T-cell (primary cell): ENCODE results near the gene RAB1B. TPM values are rescaled to one million over a fixed set of nuclear protein-coding genes. Genes with fewer than 3 reads are reported as not detected.

Experiments used
- ATAC-seq, 4 experiments: fragments of 200-7000 bp in 3 of 4; fragments of 150-1000 bp in 1 of 4; cut with Tn5 transposase; replicated peaks in 1 of 4; 1 replicate in 3 of 4; 2 replicates in 1 of 4; pipeline ENCODE4 v1.10.0; 2021; ENCODE audit warnings: moderate library complexity in 3 of 4, mild to moderate bottlenecking in 2 of 4, moderate number of reproducible peaks in 1 of 4
- CTCF ChIA-PET, 2 donors: fragments of 300-600 bp; sonication (Branson Sonifier 250); formaldehyde crosslinking; loops; one replicate each; lab custom pipeline; 2022; ENCODE audit warnings: antibody characterized with exemption in 2 of 2; lab: Charles Lee
- POLR2A ChIA-PET, 2 donors: fragments of 300-600 bp; sonication (Branson Sonifier 250); formaldehyde crosslinking; loops; one replicate each; lab custom pipeline; 2022; ENCODE audit warnings: antibody characterized with exemption in 2 of 2; lab: Charles Lee
- DNase-seq, 35 experiments: peaks; one replicate each; pipeline versions ENCODE4 v3.0.0 to v3.0.0-alpha.2; 2013 to 2023
- H3K27ac ChIP-seq: one replicate; pipeline ENCODE4 v1.5.1; 2013; ENCODE audit warnings: low read length
- H3K27me3 ChIP-seq, 2 experiments: replicated peaks in 1 of 2; 1 replicate in 1 of 2; 2 replicates in 1 of 2; pipeline versions ENCODE4 v1.6.1 to v1.7.0; 2013; ENCODE audit warnings: low read length in 1 of 2, mixed read lengths in 1 of 2; ENCODE audit not compliant: control insufficient read depth in 2 of 2, insufficient read depth in 2 of 2; ENCODE audit errors: extremely low read depth in 1 of 2
- H3K36me3 ChIP-seq, 2 donors: 1 replicate in 1 of 2; 2 replicates in 1 of 2; pipeline versions ENCODE4 v1.6.1 to v1.7.0; 2013; ENCODE audit warnings: low read length in 1 of 2; ENCODE audit not compliant: control insufficient read depth in 2 of 2, insufficient read depth in 1 of 2; ENCODE audit errors: extremely low read depth in 1 of 2
- H3K4me1 ChIP-seq, 2 experiments: 1 replicate in 1 of 2; 2 replicates in 1 of 2; pipeline versions ENCODE4 v1.6.1 to v1.7.0; 2013; ENCODE audit warnings: low read length in 2 of 2, mixed read lengths in 1 of 2; ENCODE audit not compliant: insufficient read depth in 2 of 2, control insufficient read depth in 1 of 2; ENCODE audit errors: extremely low read depth in 1 of 2
- H3K4me3 ChIP-seq, 2 donors: 1 replicate in 1 of 2; 2 replicates in 1 of 2; pipeline versions ENCODE4 v1.5.1 to v1.7.0; 2013; ENCODE audit warnings: mild to moderate bottlenecking in 2 of 2, low read length in 1 of 2, moderate library complexity in 1 of 2; ENCODE audit not compliant: control insufficient read depth in 1 of 2; ENCODE audit errors: extremely low read depth in 1 of 2
- H3K9me3 ChIP-seq: 2 replicates; pipeline ENCODE4 v1.7.0; 2013
- H3K27ac Mint-ChIP-seq, 2 donors: one replicate each; pipeline ENCODE4 v1.8.0; 2020 to 2021; ENCODE audit warnings: mild to moderate bottlenecking in 2 of 2, mixed read lengths in 2 of 2
- H3K27me3 Mint-ChIP-seq, 2 donors: one replicate each; pipeline ENCODE4 v1.8.0; 2021 to 2022; ENCODE audit warnings: mixed read lengths in 2 of 2
- H3K36me3 Mint-ChIP-seq: one replicate; pipeline ENCODE4 v1.8.0; 2021; ENCODE audit warnings: mixed read lengths
- H3K4me1 Mint-ChIP-seq, 3 donors: one replicate each; pipeline ENCODE4 v1.8.0; 2020 to 2022; ENCODE audit warnings: mixed read lengths in 3 of 3, mild to moderate bottlenecking in 1 of 3
- H3K4me3 Mint-ChIP-seq, 3 donors: one replicate each; pipeline ENCODE4 v1.8.0; 2020 to 2022; ENCODE audit warnings: mild to moderate bottlenecking in 3 of 3, mixed read lengths in 3 of 3, moderate library complexity in 3 of 3
- H3K9me3 Mint-ChIP-seq, 3 donors: one replicate each; pipeline ENCODE4 v1.8.0; 2020 to 2022; ENCODE audit warnings: mixed read lengths in 3 of 3
- WGBS: methylation state at CpG from one replicate; pipeline ENCODE4 v1.1.5; 2013; ENCODE audit warnings: missing lambda C conversion rate; ENCODE audit not compliant: insufficient coverage; 5-methylcytosine and 5-hydroxymethylcytosine counted together
- total RNA-seq, 35 experiments: library from RNA in 6 of 35; stranded (reverse) in 6 of 35; fragments of 120-200 nt in 1 of 35; gene quantifications; one replicate each; pipeline versions ENCODE4 v1.2.1 to v1.2.4 and lab custom pipeline; 2013 to 2026

Gene RAB1B
- total RNA-seq, 5 donors from 2014 or later (not counting 1 experiment from before 2014, with no cell fraction given): 60.7 to 98.8 (median 95.2) TPM

DNA sequence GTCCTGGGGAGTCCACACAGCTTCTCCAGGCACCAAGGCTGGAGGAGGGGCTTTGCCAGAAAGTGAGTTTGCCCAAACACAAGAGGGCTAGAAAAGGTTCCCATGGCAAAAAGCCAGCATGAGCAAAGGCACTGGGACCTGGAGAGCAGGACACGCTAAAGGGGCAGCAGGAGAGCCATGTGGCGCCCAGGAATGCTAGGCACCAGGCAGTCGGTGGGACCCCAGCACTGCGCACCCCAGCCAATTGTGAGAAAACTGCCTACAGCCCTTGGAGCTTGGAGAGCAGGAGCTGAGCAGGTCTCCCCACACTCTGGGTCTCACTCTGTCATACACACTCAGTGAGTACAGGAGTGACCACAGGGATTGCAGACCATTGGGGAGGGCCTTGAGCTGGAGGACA, 5.2 kb upstream of the RAB1B start:
- WGBS: 95% methylated on average over 4 of the region's 4 CpGs
- Histone ChIP-seq H3K27ac (no peak overlapping the region), H3K4me1 (peaks cover 3 to 29% of the 10 kb centered on the region in 2 experiments), H3K4me3 (no peak overlapping the region), H3K27me3 (no peaks in the 10 kb centered on the region), H3K36me3 (peaks cover 19 to 60% of the 10 kb centered on the region in 2 donors), H3K9me3 (no peaks in the 10 kb centered on the region)
- Mint-ChIP-seq H3K9me3 (no peaks in the 10 kb centered on the region), H3K27ac (no peak overlapping the region), H3K27me3 (no peaks in the 10 kb centered on the region), H3K4me3 (no peak overlapping the region), H3K36me3 (peaks cover 14% of the 10 kb centered on the region), H3K4me1 (peaks cover 26 to 28% (median 27%) of the 10 kb centered on the region in 3 donors)
- CTCF ChIA-PET: no interaction called here
- no peak for DNase-seq
- no peak for ATAC-seq
- POLR2A ChIA-PET: no interaction called here

- ATAC-seq (no peak), DNase-seq (no peak)
- Histone ChIP-seq H3K4me1 (peaks cover 0 to 24% of the 10 kb centered on the region in 2 experiments), H3K36me3 (peaks cover 19 to 60% of the 10 kb centered on the region in 2 donors), H3K9me3 (no peaks in the 10 kb centered on the region), H3K27ac (no peak overlapping the region), H3K4me3 (no peak overlapping the region), H3K27me3 (no peaks in the 10 kb centered on the region)
- WGBS: 97% methylated on average over 7 of the region's 10 CpGs
- H3K27ac Mint-ChIP-seq: no peak overlapping the region
- H3K36me3 Mint-ChIP-seq: peaks cover 14% of the 10 kb centered on the region
- H3K9me3 Mint-ChIP-seq: no peaks in the 10 kb centered on the region
- H3K4me3 Mint-ChIP-seq: no peak overlapping the region
- POLR2A ChIA-PET: no interaction called here
- H3K27me3 Mint-ChIP-seq: no peaks in the 10 kb centered on the region
- peaks cover 23 to 24% (median 23%) of the 10 kb centered on the region in 3 donors for H3K4me1 Mint-ChIP-seq
- CTCF ChIA-PET: no interaction called here
Measured at GRCh38 chr11:66263785-66264184, 4.7 kb upstream of the RAB1B start.

DNA sequence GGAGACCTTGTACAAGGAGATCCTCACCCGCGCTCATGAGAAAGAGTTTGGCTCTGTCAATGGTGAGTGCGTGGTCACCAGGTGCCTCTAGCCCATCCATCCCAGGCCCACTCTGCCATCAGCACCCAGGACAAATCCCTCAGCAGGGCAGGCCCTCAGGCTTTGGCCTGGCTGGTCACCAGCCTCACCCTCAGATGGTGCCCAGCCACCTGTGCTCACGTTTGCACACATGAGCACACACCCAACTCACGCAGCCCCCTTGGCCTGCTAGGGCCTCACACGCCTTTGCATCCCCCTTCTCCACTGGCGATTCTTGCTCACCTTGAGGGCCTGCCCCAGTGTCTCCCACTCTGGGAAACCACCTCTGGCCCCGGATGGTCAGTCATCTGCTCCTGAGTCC, 4.1 kb upstream of the RAB1B start:
- CTCF ChIA-PET: interaction anchor here in 1 of 2 donors (0.6 kb wide), 1 partner anchor 73 kb away, joined by 3 read pairs; no protein-coding TSS in a partner anchor
- Histone ChIP-seq H3K36me3 (peaks cover 19 to 57% of the 10 kb centered on the region in 2 donors), H3K27me3 (no peaks in the 10 kb centered on the region), H3K9me3 (no peaks in the 10 kb centered on the region), H3K4me3 (no peak overlapping the region), H3K27ac (no peak overlapping the region), H3K4me1 (peaks cover 1 to 24% of the 10 kb centered on the region in 2 experiments)
- Mint-ChIP-seq H3K4me3 (no peak overlapping the region), H3K36me3 (peaks cover 10% of the 10 kb centered on the region), H3K27ac (no peak overlapping the region), H3K27me3 (no peaks in the 10 kb centered on the region), H3K9me3 (no peaks in the 10 kb centered on the region), H3K4me1 (peaks cover 21 to 22% (median 22%) of the 10 kb centered on the region in 3 donors)
- ATAC-seq (no peak), DNase-seq (no peak)
- 92% methylated on average over 8 of the region's 8 CpGs for WGBS
- POLR2A ChIA-PET: no interaction called here

DNA sequence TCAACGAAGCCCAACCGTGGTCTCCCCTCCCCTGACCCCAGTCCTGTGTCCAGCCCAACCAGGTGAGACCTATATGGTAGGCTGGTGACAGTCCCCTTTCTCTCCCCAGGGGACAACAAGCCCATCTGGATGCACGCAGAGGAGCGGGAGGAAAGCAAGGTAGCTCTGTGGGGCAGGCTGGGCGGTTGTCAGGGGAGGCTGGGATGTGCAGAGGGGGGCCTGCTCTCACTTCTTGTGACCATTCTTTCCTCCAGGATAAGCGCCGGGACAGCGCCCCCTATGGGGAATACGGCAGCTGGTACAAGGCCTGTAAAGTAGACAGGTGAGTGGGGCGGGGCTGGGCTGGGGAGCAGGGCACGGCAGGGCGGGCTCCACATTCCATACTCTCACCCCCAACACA, 3.5 kb upstream of the RAB1B start:
- Histone ChIP-seq H3K9me3 (no peaks in the 10 kb centered on the region), H3K36me3 (peaks cover 17 to 52% of the 10 kb centered on the region in 2 donors), H3K4me3 (no peak overlapping the region), H3K4me1 (peaks cover 6 to 28% of the 10 kb centered on the region in 2 experiments), H3K27me3 (no peaks in the 10 kb centered on the region), H3K27ac (no peak overlapping the region)
- ATAC-seq (no peak), DNase-seq (peak in 12 of 35 experiments; percentile 18 to 54 (median 32))
- peaks cover 23% of the 10 kb centered on the region in 3 donors for H3K4me1 Mint-ChIP-seq
- H3K27ac Mint-ChIP-seq: no peak overlapping the region
- no peaks in the 10 kb centered on the region for H3K9me3 Mint-ChIP-seq
- H3K36me3 Mint-ChIP-seq: peaks cover 6% of the 10 kb centered on the region
- H3K27me3 Mint-ChIP-seq: no peaks in the 10 kb centered on the region
- ChIA-PET POLR2A (no interaction called here), CTCF (interaction anchor here in 1 of 2 donors (0.6 kb wide), 1 partner anchor 73 kb away, joined by 3 read pairs; no protein-coding TSS in a partner anchor)
- no peak overlapping the region for H3K4me3 Mint-ChIP-seq
- WGBS: no CpG with 5 or more reads among the region's 12 CpGs

GRCh38 chr11:66265531-66266377, 2.7 kb upstream of the RAB1B start:
- Mint-ChIP-seq H3K27ac (no peak overlapping the region), H3K9me3 (no peaks in the 10 kb centered on the region), H3K4me3 (no peak overlapping the region), H3K27me3 (no peaks in the 10 kb centered on the region), H3K4me1 (peaks cover 29 to 32% (median 30%) of the 10 kb centered on the region in 3 donors), H3K36me3 (peaks cover 7% of the 10 kb centered on the region)
- H3K9me3 ChIP-seq: no peaks in the 10 kb centered on the region
- H3K27ac ChIP-seq: no peak overlapping the region
- 97% methylated on average over 20 of the region's 26 CpGs for WGBS
- peaks cover 6 to 36% of the 10 kb centered on the region in 2 experiments for H3K4me1 ChIP-seq
- no peaks in the 10 kb centered on the region for H3K27me3 ChIP-seq
- no peak for DNase-seq
- ChIA-PET POLR2A (interaction anchor here in 1 of 2 donors (0.6 kb wide), 1 partner anchor 46 kb away, joined by 3 read pairs; no protein-coding TSS in a partner anchor), CTCF (interaction anchor here in 1 of 2 donors (1.1 kb wide), 1 partner anchor 23 kb away, joined by 3 read pairs; the partner anchor contains the start of gene YIF1A)
- H3K36me3 ChIP-seq: peaks cover 14 to 51% of the 10 kb centered on the region in 2 donors
- no peak overlapping the region for H3K4me3 ChIP-seq
- ATAC-seq: no peak

GRCh38 chr11:66266378-66267038, 1.9 kb upstream of the RAB1B start:
- Mint-ChIP-seq H3K4me3 (peak overlapping the region in 2 of 3 donors; percentile 86 to 94), H3K27ac (peak overlapping the region in 1 of 2 donors; percentile 82), H3K9me3 (no peaks in the 10 kb centered on the region), H3K36me3 (peaks cover 10% of the 10 kb centered on the region), H3K27me3 (no peaks in the 10 kb centered on the region), H3K4me1 (peaks cover 32 to 33% (median 32%) of the 10 kb centered on the region in 3 donors)
- Histone ChIP-seq H3K36me3 (peaks cover 16 to 46% of the 10 kb centered on the region in 2 donors), H3K4me1 (peaks cover 6 to 42% of the 10 kb centered on the region in 2 experiments), H3K27me3 (no peaks in the 10 kb centered on the region), H3K9me3 (no peaks in the 10 kb centered on the region), H3K27ac (peak overlapping the region; percentile 64), H3K4me3 (no peak overlapping the region)
- ATAC-seq: no peak
- POLR2A ChIA-PET: interaction anchor here in 1 of 2 donors (0.6 kb wide), 1 partner anchor 45 kb away, joined by 3 read pairs; no protein-coding TSS in a partner anchor
- DNase-seq: no peak
- CTCF ChIA-PET: interaction anchor here in 1 of 2 donors (1.1 kb wide), 1 partner anchor 23 kb away, joined by 3 read pairs; the partner anchor contains the start of gene YIF1A
- 96% methylated on average over 19 of the region's 20 CpGs for WGBS
